GM21786 (cell line): ENCODE measurements around the gene KRT74.
"Not testable (repeated sequence)": the region's sequence is repeated elsewhere in the genome, so short reads cannot be mapped to it uniquely, and the experiment has no call there.

Experiments used
- ATAC-seq: cut with Tn5 transposase; IDR thresholded peaks from one replicate; pipeline ENCODE4 v1.9.1; 2021; ENCODE audit not compliant: unreplicated experiment

Gene KRT74

DNA sequence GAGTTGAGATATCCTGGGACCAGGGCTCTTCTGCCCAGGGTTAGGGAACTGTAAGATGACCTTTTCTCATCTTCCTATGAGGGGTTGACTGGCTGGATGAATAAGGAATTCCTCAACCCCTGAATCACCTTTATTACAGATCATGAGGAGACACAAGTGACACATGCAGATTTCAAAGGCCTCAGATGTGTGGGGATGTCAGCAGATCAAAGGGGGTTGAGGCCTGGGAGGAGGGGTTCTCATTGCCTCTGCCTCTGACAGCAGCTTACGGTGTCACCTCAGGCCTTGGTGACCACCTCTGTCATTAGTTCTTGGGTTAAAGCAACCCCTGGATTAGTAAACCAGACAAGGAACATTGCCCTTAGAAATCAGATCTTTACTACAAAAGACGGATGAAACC, 29.7 kb upstream of the KRT74 start:
- no peak for ATAC-seq

DNA sequence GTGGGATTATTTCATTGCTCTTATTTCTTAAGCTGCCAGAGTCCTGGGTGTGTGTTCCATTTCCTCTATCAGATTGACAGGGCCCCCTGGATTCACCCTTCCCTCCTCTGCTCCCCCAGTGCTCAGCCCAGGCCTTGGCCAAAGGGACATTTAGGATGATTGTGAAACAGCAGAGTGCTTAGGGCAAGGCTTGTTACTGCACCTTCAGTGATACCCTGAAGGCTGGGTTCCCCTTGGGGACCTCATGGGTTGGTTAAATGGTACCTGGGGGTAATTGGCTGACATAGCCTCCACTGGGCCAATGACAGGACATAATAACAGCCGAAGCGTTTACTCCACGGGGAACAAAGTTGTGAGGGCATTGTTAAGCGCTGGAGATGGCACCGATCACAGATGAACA, 28.9 kb upstream of the KRT74 start:
- no peak for ATAC-seq

DNA sequence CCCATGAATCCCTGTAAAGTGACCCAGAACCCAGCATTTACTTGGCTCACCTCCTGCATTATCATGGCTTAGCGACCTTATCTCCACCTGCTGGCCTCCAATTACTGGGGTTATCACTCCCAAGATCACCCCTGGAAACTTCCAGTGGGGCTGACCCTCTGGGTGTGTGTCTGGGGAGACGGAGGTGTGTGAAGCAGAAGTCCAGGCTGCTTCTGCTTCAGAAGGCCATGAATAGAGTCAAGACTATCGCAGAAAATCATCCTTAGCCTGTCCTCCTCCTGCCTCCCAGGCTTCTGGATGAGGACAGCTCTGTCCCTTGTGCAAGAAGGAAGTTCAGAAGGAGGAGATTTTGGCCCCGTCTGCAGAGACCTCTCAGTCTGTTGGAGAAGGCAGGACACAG, 28.0 kb upstream of the KRT74 start:
- ATAC-seq: no peak

DNA sequence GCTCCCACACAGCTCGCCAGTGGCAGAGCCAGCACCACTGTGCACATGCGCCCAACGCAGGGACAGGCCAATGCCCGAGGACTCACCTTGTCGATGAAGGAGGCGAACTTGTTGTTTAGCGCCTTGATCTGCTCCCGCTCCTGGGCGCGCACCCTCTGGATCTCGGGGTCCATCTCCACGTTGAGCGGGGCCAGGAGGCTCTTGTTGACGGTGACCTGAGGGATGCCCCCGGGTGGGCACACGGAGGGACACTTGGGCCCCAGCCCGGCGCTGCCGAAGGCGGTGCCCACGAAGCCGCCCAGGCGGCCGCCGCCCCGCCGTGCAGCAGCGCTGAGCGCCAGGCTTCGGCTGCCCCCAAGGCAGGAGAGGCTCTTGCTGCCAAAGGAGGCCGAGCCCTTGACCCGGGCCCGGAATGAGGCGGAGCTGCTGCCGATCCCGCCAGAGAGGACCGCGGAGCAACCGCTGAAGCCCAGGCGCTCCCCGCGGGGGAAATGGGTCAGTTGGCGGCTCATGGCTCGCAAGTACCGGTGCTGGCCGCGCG, 27.4 kb upstream of the KRT74 start, which contains the start of gene KRT72:
KRT72 (minus strand) TSS at position 523 of the 541 bp plus-strand sequence; CDS start at position 512, 11 bp downstream.
- no peak for ATAC-seq

DNA sequence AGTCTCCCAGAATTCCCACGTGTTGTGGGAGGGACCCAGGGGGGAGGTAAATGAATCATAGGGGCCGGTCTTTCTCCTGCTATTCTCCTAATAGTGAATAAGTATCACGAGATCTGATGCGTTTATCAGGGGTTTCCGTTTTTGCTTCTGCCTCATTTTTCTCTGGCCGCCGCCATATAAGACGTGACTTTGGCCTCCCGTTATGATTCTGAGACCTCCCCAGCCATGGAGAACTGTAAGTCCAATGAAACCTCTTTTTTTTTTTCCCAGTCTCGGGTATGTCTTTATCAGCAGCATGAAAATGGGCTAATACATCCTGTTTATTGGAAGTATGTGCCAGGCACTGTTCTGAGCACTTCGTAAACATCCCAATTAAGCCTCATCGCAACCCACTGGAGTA, 26.8 kb upstream of the KRT74 start:
- ATAC-seq: no peak

DNA sequence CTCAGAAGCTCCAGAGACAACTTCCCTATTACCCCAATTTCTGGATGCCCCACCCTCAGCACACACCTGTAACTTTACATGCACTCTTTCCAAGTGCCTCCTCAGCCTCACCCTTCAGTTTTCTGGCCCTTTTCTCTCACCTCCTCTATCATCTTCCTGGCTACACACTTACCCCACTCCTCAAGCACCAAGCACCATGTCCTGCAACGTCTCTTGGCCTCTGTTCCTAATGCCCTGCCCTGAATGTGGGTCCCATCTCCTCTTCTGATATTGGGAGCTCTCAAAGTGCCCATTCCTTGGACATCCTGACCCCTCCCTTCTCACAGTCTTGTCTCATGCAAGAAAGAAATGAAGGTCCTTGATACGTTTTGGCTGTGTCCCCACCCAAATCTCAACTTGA, 26.4 kb upstream of the KRT74 start:
- no peak for ATAC-seq

DNA sequence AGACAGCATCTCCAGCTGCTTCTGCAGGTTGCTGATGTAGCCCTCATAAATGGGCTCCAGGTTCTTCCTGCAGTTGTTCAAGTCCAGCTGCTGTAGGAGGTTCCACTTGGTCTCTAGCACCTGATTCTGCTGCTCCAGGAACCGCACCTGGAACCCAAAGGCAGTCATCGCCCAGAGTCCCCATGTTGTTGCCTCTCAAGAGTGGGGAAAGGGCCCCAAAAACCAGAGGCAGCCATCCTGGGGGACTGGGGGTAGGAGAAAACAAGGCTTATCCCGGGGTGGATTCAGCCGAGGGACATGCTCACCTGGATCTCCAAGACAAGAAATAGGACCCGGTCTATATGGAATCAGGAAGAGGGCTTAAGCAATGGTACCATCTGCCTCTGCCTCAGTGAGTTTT, 25.3 kb upstream of the KRT74 start:
- ATAC-seq: no peak

DNA sequence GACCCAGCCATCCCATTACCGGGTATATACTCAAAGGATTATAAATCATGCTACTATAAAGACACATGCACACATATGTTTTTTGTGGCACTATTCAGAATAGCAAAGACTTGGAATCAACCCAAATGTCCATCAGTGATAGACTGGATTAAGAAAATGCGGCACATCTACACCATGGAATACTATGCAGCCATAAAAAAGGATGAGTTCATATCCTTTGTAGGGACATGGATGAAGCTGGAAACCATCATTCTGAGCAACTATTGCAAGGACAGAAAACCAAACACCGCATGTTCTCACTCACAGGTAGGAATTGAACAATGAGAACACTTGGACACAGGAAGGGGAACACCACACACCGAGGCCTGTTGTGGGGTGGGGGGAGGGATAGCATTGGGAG, 20.6 kb upstream of the KRT74 start:
- ATAC-seq: not testable (repeated sequence)

DNA sequence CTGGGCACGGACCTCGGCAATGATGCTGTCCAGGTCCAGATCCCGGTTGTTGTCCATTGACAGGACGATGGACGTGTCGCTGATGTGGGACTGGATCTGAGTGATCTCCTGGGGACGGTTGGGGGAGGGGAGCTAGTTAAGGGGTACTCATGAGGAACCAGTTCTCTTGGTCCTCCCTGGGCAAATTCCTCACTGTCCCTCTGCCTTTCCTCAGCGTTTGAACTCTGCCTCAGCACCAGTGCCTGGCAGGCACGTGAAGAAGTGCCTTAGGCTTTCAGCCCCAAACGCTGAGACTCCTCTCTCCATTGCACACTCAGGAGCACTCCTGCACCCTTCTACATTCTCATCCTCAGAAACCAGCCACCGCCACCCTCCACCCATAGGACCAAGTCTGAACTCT, 17.9 kb upstream of the KRT74 start:
- ATAC-seq: no peak

DNA sequence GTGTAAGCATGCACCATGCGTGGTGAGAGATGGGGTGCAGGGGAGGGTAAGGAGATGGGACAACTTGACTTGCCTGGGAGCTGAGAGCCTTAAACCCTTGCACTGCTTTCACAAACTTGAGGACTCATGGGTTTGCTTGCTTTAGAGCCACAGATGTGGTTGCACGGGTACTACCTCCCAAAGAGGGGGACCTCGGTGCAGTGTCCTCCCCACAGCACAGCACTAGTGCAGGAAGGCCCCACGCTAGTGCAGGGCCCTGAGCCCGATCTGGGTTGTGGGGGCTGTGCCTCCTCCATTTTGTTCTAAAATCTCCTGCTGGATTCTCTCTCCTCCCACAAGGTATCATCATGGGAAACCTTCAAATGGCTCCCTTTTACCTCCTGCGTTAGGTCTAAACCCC, 16.4 kb upstream of the KRT74 start:
- no peak for ATAC-seq

DNA sequence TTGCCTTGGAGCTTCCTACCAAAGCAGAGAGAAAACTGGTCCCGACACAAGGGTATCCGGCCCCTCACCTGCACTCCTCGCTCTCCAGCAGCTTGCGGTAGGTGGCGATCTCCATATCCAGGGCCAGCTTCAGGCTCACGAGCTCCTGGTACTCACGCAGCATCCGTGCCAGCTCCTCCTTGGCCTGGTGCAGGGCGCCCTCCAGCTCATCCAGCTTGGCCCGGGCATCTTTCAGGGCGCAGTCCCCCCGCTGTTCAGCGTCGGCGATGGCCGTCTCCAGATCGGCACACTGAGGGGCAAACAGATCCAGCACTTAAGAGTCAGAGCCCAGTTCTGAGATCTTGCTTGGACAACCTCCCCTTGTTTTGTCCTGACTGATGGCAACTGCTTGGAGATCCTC, 13.9 kb upstream of the KRT74 start:
- no peak for ATAC-seq

DNA sequence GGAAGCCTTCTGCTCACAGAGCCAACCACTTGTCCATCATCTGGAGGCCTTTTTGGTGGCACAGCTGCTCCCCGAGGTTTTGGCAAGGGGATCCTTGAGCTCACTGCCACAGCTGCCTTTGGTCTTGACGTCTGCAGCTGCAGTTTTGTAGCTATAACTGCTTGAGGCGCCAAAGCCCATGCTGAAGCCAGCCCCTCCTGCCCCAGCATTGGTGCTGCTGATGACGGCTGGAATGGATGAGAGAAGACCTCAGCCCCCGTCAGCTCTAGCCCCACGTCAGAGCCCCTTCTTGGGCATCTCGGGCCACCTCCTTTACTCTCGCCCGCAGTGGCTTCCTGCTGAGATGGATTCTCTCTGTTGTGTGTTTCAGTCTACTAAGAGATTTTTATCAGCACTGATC, 12.3 kb upstream of the KRT74 start:
- no peak for ATAC-seq

DNA sequence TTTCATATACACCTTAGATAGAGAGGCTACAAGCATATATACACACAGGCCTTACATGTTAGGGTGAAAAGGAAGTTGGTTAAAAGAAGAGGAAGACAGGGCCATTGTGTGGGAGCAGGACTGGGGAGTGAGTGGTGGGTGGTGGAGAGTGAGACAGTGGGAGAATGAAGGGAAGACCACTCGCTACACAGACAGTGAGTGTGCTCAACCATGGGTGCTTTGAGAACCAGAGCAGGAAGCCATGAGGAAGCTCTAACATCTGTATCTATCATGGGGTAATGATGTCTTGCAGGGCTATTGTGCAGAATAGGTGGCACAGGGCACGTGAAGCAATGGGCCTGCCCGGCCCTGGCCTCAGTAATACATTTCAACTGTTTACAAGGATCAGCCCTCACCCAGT, 11.4 kb upstream of the KRT74 start:
- no peak for ATAC-seq

DNA sequence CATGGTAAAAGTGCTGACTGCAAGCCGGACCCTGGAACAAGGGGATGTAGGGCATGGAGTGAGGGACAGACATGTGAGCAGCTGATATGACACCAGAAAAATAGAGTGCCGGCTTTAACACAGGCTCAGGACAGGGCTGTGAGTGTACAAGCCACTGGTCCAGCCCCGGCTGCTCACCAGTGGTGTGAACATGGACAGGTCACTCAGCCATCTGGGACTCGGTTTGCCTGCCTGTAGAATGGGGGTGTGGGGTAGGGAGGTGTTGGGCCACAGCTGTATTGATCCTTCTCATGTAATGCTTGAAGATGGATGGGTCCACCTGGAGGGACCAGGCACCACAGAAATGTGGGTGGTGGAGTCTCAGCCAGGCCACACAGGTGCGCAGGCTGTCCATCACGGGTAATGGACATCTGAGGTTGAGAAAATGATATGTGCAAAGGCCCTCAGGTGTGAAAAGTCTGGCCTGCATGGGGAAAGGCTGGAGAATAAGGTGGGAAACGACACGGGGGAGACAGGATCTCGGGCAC, 10.6 kb upstream of the KRT74 start:
- no peak for ATAC-seq

DNA sequence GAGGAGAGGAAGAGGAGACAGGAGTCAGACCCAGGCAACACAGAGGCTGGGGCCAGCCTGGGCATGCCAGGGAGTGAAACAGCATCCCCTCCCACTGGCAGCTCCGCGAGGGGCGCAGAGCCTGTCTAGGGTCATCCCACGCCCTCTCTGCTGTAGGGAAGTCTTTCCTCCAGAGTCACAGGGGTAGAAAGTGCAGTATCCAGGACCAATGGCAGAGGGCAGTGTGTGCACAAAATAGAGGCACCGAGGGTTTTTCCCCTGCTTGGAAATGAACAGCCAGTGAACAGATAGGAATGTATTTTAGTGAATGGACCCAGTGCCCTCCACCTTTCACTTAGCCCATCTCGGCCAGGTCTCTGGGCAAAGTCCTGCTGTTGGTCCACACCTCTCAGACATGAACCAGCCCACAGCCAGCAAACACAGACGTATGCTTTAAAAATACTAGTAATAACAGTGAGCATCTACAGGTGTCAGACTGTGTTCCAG, 9.4 kb upstream of the KRT74 start:
- no peak for ATAC-seq

DNA sequence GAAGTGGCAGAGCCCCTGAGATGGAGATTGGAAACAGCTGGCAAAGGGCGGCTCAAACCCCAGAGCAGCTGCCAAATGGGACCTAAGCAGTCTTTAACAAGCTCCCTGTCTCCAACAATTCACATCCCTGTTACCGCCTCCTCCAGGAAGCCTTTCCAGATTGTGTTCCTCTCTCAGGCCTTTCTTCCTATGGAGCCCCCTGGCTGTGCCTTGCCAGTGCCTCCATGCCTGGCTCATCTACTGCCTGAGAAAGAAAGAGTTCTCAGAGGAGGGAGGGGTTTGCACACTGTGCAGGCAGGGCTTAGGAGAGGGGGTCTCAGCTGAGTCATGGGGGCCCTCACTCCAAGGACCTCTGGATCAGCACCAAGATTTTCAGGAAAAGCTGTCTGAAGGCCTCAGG, 8.8 kb upstream of the KRT74 start:
- ATAC-seq: no peak

DNA sequence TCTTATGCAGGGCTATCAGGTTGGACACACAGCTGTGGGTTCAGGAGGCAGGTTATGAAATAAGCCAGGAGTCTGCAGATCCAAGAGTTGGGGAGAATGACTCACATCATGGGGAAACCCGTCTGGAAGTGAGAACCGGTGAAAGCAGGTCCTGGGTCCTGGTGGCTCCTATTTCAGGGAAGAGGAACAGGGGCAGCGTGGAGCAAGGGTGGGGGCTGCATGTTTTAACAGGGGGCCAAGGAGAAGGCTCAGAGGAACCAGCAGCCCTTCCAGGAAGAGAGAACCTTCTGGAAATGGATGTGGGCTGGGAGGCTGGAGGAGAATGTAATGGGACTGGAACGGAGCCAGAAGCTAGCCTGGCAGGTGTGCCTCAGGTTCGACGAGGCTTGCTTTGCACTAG, 7.8 kb upstream of the KRT74 start:
- ATAC-seq: no peak

DNA sequence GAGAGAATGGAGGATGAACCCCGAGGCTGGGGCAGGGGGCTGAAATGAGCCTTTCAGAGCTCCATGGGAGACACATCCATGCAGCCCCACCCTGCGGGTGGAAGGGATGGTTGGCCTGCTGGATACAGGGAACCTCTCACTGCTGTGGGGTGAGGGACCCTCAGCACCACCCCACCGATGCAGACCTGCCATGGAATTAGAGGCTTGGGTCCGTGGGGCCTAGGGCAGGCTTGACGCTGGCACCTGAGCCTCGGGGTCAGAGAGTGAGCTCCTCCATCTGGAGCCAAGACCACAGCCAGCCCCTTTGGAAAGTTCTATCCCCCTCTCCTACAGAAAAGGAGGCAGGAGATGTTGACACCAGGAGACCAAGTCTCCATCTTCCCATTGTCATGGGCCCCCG, 7.4 kb upstream of the KRT74 start:
- no peak for ATAC-seq

DNA sequence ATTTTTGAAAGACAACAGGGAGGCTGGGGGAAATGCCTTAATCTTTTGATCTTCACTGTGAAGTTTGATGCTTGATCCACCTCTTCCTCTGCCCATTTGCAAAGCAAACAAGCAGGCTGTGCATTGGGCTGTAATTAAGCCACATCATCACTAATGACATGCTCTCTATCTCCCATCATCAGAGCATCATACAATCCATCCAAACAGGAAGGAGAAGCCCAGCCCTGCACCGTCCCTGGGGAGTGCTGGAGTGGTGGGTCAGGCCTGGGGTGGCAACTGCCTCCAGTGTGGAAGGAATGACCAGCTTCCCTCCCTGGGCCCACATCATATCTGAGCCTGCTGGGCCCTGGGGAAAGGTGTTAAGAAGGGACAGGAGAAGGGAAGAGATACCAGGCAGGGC, 6.9 kb upstream of the KRT74 start:
- ATAC-seq: no peak

DNA sequence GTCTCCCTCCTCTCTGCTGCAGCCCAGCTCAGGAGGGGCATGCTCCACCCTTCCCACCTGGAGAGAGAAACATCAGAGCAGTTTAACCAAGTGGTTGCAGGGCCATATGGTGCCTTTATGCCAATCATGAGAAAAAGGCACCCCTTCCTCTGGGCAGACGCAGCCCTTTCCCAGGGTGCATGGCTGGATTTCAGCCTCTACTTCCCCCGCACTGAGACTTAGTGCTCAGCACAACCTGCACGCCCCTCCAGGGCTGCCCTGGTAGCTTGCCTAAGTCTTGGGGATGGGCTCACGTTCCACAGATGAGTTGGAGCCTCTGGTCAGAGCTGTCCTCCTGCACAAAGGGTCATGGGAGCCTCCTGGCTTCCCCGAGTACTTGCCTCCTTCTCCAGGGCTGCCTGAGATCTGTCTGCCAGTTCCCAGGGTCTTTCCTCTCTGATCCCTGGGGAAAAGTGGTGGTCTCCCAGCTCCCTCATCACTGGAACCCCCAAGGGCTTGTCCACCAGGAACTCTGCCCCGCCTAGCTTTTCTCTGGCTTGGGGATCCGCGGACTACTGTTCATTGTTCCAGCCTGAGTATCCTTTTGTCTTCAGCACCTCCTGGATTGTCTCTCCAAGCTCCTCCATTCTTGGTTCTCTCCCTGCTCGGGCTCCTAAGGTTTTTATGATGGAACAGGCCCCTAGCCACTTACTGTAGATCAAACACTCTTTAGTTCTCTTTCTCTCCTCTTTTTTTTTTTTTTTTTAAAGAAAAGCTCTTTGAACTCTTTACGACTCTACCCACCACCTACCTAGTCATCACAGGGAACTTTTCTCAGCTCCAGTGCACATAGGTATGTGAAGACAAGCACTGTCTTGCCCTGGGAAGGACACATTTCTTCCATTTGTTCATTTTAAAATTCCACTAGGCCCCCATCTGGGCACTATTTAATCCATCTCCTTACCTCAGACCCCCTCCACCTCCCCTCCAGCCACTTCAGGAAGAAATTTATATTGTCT, 6.1 kb upstream of the KRT74 start:
- ATAC-seq: no peak

DNA sequence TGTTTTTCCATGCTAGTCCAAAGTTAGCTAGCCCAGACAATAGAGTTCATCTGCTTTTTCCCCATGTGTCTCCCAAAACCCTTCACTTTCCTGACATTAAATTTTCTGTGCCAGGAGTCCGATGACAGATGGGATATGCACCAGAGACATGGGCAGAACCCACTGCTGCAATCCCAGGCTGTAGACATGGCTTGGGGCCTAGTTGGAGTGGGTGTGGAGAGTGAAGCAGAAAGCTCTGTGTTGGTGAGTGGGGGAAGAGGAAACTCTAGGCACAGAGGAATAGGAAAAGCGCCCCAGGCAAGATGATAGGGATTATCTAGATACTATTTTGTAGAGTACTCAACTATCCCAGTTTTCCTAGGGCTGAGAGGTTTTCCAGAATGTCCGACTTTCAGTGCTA, 4.8 kb upstream of the KRT74 start:
- ATAC-seq: no peak

DNA sequence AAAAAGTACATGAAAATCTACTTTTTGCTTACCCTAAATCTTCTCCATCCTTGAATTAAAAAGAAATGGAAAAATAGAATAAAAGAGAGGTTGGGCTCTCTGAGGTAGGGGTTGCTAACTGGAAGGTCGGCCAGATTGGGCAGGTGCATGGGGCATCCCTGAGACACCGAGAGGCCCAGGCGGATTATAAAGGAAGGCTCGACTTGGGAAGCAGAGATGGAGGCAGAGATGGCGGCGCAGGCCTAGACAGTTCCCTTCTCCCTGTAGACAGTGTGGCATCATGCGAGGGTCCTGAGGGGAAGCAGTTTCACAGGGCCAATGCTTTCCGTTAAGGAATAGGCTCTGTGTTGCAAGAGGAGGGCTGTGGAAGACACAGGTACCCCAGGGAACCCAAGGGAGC, 3.7 kb upstream of the KRT74 start:
- ATAC-seq: no peak
